Hepatocyte (in vitro differentiated cells): ENCODE data around the gene MCL1. TPM values are rescaled to one million over a fixed set of nuclear protein-coding genes. Genes with fewer than 3 reads are reported as not detected.
A peak's percentile ranks its signal among the peaks of the same experiment; 100 is the strongest.

Source experiments
- DNase-seq: peaks from one replicate; pipeline ENCODE4 v3.0.0-alpha.2; 2016; ENCODE audit warnings: low spot score
- H2AFZ ChIP-seq: fragments of 200-600 bp; sonication (generic); 2 replicates; pipeline ENCODE4 v1.6.0; 2016; ENCODE audit warnings: antibody characterized with exemption, mild to moderate bottlenecking
- H3K27ac ChIP-seq: fragments of 200-600 bp; sonication (generic); 2 replicates; pipeline ENCODE4 v1.5.1; 2016; ENCODE audit warnings: mild to moderate bottlenecking
- H3K27me3 ChIP-seq: fragments of 200-600 bp; sonication (generic); 2 replicates; pipeline ENCODE4 v1.6.1; 2016
- H3K36me3 ChIP-seq: fragments of 200-600 bp; sonication (generic); replicated peaks from 2 replicates; pipeline ENCODE4 v1.5.1; 2016; ENCODE audit warnings: low read depth; ENCODE audit not compliant: insufficient read depth
- H3K4me1 ChIP-seq: fragments of 200-600 bp; sonication (generic); 2 replicates; pipeline ENCODE4 v1.5.1; 2016; ENCODE audit warnings: mild to moderate bottlenecking, moderate library complexity; ENCODE audit not compliant: insufficient read depth
- H3K4me2 ChIP-seq: fragments of 200-600 bp; sonication (generic); 2 replicates; pipeline ENCODE4 v1.6.0; 2016
- H3K4me3 ChIP-seq: fragments of 200-600 bp; sonication (generic); 2 replicates; pipeline ENCODE4 v1.5.1; 2016; ENCODE audit warnings: mild to moderate bottlenecking
- H3K79me2 ChIP-seq: fragments of 200-600 bp; sonication (generic); 2 replicates; pipeline ENCODE4 v1.6.0; 2017; ENCODE audit warnings: mild to moderate bottlenecking
- H3K9me2 ChIP-seq: fragments of 200-600 bp; sonication (generic); replicated peaks from 2 replicates; pipeline ENCODE4 v1.6.0; 2017; ENCODE audit warnings: mild to moderate bottlenecking; ENCODE audit not compliant: insufficient read depth
- H3K9me3 ChIP-seq: fragments of 200-600 bp; sonication (generic); 2 replicates; pipeline ENCODE4 v1.5.1; 2016; ENCODE audit warnings: low read depth, mild to moderate bottlenecking
- H4K20me1 ChIP-seq: fragments of 200-600 bp; sonication (generic); 2 replicates; pipeline ENCODE4 v1.6.0; 2016; ENCODE audit warnings: mild to moderate bottlenecking; ENCODE audit not compliant: insufficient read depth, poor library complexity, severe bottlenecking
- EZH2 ChIP-seq: fragments of 200-600 bp; sonication (generic); IDR thresholded peaks from 2 replicates; pipeline ENCODE4 v1.6.1; 2016; ENCODE audit warnings: antibody characterized with exemption, mild to moderate bottlenecking, borderline replicate concordance
- EZH2phosphoT487 ChIP-seq: fragments of 200-600 bp; sonication (generic); IDR thresholded peaks from one replicate; pipeline ENCODE4 v1.6.1; 2018; ENCODE audit warnings: antibody characterized with exemption, mild to moderate bottlenecking, low read depth, moderate library complexity; ENCODE audit not compliant: unreplicated experiment, severe bottlenecking
- WGBS: methylation state at CpG from one replicate; pipeline ENCODE4 v1.1.6; 2016; ENCODE audit warnings: low lambda C conversion rate; ENCODE audit errors: missing lambda C conversion rate; 5-methylcytosine and 5-hydroxymethylcytosine counted together
- polyA plus RNA-seq: library from polyadenylated mRNA; unstranded; fragments of >200 nt; fragmentation: Nextera tagmentation; extraction: Ambion mirVana; gene quantifications from 2 replicates; pipeline ENCODE4 v1.2.1, GENCODE V29; 2016
- total RNA-seq: library from RNA; depleted of rRNA; stranded (reverse); fragments of >200 nt; gene quantifications from 2 replicates; pipeline ENCODE4 v1.2.3, GENCODE V29; 2014
- TF ChIP-seq, protein P1 (sequence below): fragments of 200-600 bp; sonication (generic); IDR thresholded peaks from 2 replicates; pipeline ENCODE4 v1.5.1; 2016; ENCODE audit warnings: antibody characterized with exemption, mild to moderate bottlenecking; ENCODE audit not compliant: poor library complexity

Gene MCL1
- total and polyA plus RNA-seq, 2 experiments from 2014 or later, result 150 to 388 TPM

DNA sequence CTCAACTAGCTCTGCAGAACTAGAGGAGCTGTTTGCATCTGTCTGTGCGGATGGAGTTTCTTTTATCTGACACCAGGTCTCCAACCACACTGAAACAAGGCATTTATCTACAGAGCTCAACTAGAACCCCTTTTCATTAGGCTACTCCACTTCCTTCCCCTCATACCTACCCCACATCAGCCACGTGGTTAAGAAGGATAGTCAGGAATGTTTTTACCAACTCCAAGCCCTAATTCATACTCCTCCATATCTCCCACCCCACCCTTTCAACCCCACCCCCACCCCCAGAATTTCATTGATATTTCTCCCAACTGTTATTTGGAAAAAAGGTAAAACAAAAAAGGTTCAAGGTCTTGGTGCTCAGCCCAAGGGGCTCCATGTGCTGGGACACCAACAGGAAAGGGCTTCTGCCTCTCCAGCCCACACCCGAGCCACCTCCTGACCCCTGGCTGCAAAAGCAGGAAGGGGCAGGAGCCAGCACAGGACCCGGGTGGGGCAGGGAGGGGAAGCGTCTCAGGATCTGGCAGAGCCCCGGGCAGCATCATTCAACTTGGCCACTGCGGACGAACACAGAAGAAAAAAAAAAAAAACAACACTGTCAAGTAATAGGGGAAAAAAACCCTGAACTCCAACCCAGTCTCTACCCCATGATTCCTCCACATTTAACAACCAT, 43.0 kb upstream of the MCL1 start:
- H3K27ac ChIP-seq, result no peak overlapping the region
- no peak overlapping the region for H3K4me2 ChIP-seq
- WGBS, result 70% methylated on average over 7 of the region's 8 CpGs
- no peaks in the 10 kb centered on the region for H3K9me2 ChIP-seq
- H3K9me3 ChIP-seq, result no peaks in the 10 kb centered on the region
- no peaks in the 10 kb centered on the region for H3K4me1 ChIP-seq
- H3K79me2 ChIP-seq, result peaks cover 34% of the 10 kb centered on the region
- H4K20me1 ChIP-seq, result no peaks in the 10 kb centered on the region
- DNase-seq, result no peak
- H3K27me3 ChIP-seq, result no peaks in the 10 kb centered on the region
- H3K36me3 ChIP-seq, result peaks cover 3% of the 10 kb centered on the region
- no peak for TF ChIP-seq EZH2phosphoT487
- no peak for TF ChIP-seq EZH2
- TF ChIP-seq, protein P1, sequence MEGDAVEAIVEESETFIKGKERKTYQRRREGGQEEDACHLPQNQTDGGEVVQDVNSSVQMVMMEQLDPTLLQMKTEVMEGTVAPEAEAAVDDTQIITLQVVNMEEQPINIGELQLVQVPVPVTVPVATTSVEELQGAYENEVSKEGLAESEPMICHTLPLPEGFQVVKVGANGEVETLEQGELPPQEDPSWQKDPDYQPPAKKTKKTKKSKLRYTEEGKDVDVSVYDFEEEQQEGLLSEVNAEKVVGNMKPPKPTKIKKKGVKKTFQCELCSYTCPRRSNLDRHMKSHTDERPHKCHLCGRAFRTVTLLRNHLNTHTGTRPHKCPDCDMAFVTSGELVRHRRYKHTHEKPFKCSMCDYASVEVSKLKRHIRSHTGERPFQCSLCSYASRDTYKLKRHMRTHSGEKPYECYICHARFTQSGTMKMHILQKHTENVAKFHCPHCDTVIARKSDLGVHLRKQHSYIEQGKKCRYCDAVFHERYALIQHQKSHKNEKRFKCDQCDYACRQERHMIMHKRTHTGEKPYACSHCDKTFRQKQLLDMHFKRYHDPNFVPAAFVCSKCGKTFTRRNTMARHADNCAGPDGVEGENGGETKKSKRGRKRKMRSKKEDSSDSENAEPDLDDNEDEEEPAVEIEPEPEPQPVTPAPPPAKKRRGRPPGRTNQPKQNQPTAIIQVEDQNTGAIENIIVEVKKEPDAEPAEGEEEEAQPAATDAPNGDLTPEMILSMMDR, result no peak
- no peak overlapping the region for H3K4me3 ChIP-seq
- H2AFZ ChIP-seq, result no peak overlapping the region

DNA sequence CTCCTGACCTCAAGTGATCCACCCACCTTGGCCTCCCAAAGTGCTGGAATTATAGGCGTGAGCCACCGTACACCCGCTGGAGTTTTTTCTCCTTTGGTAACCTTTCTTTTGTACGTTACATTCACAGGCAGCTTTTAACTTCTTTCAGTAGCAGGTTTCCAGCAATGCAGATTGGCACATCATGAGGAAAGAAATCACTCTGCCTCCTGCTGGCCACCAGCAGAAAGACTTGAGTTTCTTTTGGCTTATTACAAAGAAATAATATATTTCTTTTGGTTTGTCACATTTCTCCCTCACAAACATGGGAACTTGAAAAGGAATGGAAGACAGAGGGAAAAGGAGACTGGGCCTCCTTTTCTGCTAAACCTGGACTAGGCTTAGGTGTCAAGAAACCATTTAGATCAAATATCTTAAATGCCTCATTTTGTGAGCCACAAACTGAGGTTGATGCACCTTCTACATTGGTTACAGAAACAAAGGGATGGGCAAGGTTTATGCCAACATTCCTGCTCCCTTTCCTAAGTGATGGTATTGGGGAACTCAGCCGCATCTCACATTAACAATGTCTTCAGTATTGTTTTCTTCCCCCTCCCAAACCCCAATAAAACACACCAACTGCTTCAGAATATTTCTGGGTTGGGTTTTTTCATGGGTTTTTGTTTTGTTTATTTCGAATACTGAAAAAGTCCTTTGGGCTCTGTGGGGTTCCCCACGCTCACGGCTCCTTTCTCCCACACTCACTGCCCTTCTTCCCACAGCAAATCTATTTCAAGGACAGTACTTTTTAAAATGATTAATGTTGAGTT, 42.3 kb upstream of the MCL1 start:
- H3K27me3 ChIP-seq, result no peaks in the 10 kb centered on the region
- no peaks in the 10 kb centered on the region for H3K9me3 ChIP-seq
- TF ChIP-seq EZH2phosphoT487, result no peak
- no peak for TF ChIP-seq EZH2
- TF ChIP-seq, protein P1, result peak; percentile 72
- H3K4me2 ChIP-seq, result no peak overlapping the region
- no peaks in the 10 kb centered on the region for H3K9me2 ChIP-seq
- H4K20me1 ChIP-seq, result no peaks in the 10 kb centered on the region
- peak; percentile 72 for DNase-seq
- H2AFZ ChIP-seq, result no peak overlapping the region
- peaks cover 26% of the 10 kb centered on the region for H3K79me2 ChIP-seq
- 79% methylated on average over 8 of the region's 8 CpGs for WGBS
- H3K27ac ChIP-seq, result peak overlapping the region; percentile 5
- H3K4me3 ChIP-seq, result no peak overlapping the region
- no peaks in the 10 kb centered on the region for H3K4me1 ChIP-seq
- H3K36me3 ChIP-seq, result peaks cover 3% of the 10 kb centered on the region

DNA sequence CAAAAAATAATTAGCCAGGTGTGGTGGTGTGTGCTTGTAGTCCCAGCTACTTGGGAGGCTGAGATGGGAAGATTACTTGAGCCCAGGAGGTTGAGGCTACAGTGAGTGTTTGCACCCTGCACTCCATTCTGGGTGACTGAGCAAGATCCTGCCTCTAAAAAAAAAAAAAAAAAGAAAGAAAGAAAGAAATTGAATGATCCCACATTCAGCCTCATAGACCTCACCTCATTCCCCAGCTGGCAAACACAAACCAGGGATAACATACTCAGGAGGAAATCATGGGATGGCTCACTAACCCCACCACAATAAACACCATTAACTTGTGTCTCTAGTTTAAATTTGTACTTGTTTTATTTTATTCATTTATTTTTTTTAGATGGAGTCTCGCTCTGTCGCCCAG, 41.5 kb upstream of the MCL1 start:
- TF ChIP-seq EZH2phosphoT487 (no peak), EZH2 (no peak)
- TF ChIP-seq, protein P1, result no peak

More for the DNA sequence above, 41.5 kb upstream of the MCL1 start:
- no peak overlapping the region for H3K4me2 ChIP-seq
- 100% methylated on average over 2 of the region's 2 CpGs for WGBS
- no peaks in the 10 kb centered on the region for H4K20me1 ChIP-seq
- H3K9me2 ChIP-seq, result no peaks in the 10 kb centered on the region
- H3K4me1 ChIP-seq, result no peaks in the 10 kb centered on the region
- no peak for DNase-seq
- no peaks in the 10 kb centered on the region for H3K27me3 ChIP-seq
- H3K27ac ChIP-seq, result peak overlapping the region; percentile 22
- no peak overlapping the region for H2AFZ ChIP-seq
- no peak overlapping the region for H3K4me3 ChIP-seq
- peaks cover 3% of the 10 kb centered on the region for H3K36me3 ChIP-seq
- H3K9me3 ChIP-seq, result no peaks in the 10 kb centered on the region
- peaks cover 19% of the 10 kb centered on the region for H3K79me2 ChIP-seq
